GM18519 (cell line): ENCODE measurements around the gene SLC12A7.

Source experiments
- ATAC-seq: cut with Tn5 transposase; IDR thresholded peaks from one replicate; pipeline ENCODE4 v1.9.1; 2021; ENCODE audit warnings: mild to moderate bottlenecking, moderate library complexity; ENCODE audit not compliant: unreplicated experiment, low FRiP score

SLC12A7 gene

DNA sequence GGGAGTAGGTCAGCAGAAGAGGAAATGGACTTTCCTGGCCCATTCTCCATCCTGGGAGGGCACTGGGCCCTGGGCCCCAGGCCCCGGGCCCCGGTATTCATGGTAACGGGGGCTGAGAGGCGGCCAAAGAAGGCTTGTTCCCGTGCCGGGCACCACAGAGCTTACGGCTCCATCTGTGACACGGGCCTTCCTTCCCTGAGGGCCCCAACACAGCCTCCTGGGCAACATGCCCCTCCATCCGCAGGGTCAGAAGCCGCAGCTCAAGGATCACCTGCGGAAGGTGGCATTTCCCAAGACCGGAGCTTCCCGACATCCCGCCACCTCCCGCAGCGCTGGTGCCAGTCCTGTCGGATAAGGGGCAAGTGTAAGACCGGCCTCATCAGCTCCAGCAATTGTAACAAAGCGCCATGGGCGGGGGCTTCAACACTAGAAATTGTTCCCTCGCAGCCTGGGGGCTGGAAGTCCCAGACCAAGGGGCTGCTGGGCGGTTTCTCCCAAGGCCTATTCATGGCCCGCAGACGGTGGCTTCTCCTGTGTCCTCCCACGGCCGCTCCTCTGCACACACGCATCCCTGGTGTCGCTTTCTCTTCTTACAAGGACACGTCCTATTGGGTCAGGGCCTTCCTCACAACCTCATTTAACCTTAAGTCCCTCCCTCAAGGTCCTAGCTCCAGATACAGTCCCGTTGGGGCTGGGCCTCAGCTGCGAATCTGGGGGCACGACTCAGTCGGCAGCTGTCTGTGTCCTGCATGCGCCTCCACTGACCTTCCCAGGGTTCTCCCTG is 31.2 kb upstream of the SLC12A7 start:
- no peak for ATAC-seq

DNA sequence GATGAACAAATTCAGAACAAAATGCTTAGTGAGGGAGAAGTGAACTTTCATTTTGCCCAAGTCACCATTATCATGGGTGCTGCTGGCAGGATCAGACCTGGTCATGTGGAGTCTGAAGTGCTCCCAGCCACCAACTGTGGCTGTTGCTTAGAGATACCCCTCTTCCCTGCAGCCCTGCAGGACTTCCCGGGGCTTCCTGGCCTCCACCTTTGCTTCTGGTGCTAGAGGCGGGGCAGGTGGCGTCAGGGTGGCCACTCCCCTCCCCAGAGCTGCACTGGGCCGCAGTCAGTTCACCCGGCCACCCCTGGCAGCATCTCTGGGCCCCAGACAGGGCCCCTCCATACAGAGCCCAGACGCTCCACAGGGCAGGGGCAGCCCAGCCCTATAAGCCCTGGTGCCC is 30.0 kb upstream of the SLC12A7 start:
- no peak for ATAC-seq

DNA sequence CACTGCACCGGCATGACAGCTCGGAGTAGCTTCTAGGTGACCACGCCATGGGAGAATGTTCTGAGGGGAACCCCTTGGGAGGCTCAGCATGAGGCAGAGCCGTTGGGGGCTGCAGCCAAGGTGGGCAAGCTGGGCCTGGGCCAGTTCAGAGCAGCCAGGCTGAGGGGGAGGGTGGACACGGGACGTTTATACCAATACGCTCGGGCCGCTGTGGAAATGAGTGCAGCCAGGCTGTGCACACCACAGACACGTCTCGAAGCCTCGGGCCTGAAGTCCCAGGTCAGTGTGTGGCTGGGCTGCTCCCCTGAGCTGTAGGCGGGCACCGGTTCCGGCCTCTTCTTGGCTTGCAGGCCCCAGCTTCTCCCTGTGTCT is 28.9 kb upstream of the SLC12A7 start:
- no peak for ATAC-seq

DNA sequence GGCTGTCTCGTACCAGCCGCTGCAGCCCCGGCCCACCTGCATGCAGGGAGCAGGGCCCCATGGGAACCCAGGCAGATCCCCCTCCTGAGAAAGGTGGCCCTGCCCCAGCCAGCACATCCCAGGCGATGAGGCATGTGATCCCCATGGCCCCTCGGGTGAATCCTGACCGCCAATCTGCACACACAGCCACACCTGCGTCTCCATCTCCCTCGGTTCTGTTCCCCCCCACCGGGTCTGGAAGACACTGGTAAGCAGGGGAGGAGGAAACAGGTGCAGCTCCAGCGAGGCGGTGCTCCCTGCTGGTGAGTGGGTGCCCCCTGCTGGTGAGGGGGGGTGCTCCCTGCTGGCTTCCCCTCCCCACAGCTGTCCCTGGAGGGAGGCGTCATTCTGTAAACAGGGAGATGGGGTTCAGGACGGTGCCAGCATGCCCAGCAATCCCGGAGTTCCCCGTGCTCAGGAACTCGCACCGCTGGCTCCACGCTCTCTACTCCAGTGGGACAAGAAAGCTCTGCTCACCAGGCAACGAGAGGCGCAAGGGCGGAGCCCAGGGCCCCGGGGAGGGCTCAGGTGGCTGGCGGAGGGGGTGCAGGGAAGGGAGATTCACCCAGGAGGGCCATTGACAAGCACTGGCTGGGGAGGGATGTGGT is 28.4 kb upstream of the SLC12A7 start:
- no peak for ATAC-seq

DNA sequence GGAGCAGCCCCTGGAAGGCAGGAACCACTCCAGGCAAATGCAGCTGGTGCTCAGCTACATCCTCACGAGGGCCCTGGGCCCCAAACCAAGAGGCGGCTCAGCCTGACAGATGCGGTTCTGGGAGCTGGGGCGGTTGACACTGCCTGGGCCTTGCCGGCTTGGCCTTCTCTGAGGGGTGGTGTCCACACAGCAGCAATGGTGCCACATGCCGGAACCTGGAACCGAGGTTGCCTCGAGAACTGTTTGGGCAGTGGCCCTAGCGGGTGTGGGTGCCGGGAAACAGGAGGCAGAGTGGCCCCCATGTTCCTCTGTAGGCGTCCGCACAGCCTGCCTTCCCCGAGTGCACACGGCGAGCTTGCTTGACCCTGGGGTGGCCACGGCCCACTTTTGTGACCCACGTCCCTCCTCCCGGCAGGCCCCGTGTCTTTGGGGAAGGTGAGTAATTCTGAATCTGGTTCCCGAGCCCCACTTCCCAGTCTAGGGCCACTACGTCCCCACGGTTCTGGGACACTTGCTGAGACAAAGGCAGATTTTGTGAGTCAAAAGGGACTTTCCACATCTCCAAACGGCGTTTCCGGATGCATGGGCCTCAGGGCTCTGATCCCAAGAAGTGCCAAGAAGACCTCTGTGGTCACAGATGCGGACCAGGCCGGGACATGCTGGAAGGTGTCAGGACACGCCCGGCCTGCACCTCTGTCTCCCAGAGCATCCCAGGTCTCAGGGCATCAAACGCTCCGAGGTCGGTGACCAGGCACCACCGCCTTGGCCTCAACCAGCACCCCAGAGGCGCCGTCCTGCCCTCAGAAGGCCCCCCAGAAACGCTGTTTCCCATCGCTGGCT is 27.7 kb upstream of the SLC12A7 start:
- no peak for ATAC-seq

DNA sequence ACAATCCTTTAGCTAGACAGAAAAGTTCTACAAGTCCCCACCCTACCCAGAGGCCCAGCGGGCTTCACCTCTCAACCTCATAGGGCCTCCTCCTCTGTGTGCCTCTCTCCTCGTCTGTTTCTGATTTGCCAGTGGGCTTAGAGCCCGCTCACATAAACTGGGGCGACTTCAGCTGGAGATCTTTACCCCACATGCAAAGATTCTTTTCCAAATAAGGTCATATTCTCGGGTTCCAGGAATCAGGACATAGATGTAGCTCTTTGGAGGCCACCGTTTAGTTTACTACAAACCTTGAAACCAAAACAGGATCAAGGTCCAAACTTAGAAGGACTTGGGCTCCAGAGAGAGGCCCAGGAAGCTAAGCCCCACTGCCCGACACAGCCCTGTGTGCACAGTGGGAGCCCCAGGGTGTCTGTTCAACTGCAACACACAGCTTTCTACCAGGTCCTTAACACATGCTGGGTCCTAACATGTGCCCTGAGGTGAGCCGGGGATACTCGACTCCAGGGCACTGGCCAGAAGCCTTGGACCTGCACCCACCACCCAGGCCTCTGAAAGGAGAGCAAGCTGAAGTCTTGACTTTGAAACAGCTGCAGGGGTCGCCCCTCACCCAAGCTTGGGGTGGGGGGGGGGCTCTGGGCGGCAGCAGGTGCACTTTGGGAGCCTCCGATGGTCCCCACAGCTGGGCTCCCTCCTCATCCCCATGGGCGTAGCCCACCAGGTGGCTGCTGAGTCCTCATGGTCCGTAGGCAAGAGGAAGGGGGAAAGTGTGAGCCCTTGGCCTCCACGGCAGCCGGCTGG is 26.8 kb upstream of the SLC12A7 start:
- ATAC-seq: no peak

DNA sequence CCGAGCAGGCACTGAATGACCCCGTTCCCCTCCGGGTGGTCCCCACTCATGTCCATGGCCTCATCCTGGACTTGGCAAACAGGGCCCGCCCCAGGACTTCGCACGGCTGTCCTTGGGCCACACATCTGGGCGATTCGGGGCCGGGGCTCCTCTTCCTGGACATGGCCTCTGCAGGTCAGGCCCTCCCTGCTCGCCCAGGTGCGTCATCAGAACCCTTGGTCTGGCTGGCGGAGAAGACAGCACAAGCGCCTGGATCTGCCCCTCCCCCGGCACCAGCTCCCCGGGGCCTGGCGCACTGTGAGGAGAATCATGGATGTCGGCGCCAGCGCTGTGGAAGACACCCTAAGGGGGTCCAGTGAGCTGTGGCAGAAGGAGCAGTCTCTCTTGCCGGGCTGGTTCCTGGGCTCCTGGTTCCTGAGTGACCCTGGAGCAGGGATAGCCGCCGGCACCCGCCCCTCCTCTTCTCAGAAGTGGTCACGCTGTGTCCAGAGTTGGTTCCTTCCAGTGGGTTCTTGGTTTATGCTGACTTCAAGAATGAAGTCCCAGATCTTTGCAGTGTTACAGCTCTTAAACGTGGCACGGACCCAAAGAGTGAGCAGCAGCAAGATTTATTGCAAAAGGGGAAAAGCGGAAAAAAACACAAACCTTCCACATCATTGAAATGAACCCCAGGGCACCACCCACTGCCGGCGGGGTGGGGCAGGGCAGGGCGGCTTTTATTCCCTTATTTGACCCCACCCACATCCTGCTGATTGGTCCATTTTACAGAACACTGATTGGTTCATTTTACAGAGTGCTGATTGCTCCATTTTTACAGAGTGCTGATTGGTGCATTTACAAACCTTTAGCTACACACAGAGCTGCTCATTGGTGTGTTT is 25.9 kb upstream of the SLC12A7 start:
- ATAC-seq: no peak

DNA sequence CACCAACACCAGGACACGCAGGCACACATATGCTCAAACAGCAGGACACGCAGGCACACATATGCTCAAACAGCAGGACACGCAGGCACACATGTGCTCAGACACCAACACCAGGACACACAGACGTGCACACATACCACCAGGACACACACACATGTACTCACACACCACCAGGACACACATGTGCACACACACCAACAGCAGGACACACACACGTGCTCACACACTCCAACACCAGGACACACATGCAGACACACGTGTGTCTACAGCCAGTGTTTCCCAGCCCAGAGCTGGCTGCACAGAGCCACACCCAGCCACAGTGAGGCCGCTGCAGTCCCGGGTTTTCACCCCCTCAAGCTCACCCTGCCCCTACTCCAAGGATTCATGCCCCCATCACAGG is 25.0 kb upstream of the SLC12A7 start:
- ATAC-seq: no peak

DNA sequence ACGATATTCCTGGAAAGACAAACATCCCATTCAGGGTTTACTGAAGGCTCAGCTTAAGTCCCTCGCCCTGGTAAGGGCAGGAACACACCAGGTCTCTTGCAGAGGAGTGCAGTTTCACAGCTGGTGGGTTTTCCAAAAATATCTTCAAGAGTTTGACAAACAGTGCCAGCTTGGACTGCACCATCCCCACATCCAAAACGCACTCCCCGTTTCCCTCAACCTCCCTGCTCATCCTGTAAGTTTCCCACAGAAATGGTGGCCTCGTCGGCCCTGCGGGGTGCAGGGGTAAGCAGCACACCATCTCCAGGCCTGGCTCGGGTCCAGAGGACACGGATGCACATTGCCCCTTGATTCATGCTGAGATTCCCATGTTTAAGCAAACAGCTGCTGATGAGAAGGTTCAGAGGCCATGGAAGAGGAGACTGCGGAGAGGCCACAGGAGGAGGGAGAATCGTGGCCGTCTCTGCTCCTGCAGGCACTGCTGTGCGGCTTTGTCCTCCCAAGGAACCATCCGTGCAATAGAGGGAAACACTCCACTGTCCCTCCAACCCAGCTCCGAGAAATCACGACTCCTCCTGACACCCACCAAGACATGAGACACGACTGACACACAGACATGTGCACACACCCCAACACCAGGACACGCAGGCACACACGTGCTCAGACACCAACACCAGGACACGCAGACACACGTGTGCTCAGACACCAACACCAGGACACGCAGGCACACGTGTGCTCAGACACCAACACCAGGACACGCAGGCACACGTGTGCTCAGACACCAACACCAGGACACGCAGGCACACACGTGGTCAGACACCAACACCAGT is 24.0 kb upstream of the SLC12A7 start:
- ATAC-seq: no peak

DNA sequence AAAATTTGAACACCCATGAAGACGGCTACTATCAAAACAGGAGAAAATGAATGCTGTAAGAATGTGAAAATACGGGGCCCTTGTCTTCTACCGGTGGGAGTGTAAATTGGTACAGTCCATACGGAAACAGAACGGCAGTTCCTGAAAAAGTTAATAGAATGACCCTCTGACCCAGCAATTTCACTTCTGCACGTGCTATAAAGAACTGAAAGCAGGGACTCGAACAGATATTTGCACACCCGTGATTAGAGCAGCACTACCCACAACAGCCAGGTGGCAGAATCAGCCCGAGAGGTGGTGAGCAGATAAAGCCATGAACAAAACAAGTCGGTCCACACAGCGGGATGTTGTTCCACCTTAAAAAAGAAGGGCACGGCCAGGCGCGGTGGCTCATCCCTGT is 22.6 kb upstream of the SLC12A7 start:
- ATAC-seq: peak; percentile 63

DNA sequence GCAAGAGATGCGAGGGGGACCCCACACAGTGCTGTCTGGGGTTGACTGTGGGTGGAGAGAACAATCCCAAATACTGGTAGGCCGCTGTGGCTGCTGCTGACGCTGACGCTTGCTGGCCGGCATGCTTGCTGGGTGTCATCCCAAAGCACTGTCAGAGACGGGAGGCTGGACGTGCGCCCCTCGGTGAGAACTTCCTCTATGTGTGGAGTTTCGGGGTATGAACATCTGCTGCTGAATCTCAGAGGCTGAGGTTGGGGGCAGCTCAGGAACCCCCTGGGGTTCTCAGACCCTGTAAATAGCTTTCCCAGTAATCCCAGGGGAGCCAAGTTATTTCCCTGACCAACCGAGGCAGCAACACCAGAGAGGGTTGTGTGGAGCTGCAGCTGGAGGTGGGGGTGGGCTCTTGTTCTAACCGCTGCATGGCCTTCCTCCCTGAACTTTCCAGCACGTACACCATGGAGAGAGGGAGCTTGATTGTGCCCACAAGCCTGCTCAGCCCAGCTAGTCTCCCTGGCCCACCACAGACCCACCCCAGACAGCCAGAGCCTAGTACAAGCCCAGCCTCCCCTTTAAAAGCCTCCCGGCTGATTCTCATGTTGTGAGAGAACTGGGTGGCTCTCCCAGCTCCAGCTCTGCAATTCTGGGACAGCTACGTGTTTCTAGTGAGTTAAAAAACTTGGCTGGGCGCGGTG is 21.8 kb upstream of the SLC12A7 start:
- ATAC-seq: no peak

DNA sequence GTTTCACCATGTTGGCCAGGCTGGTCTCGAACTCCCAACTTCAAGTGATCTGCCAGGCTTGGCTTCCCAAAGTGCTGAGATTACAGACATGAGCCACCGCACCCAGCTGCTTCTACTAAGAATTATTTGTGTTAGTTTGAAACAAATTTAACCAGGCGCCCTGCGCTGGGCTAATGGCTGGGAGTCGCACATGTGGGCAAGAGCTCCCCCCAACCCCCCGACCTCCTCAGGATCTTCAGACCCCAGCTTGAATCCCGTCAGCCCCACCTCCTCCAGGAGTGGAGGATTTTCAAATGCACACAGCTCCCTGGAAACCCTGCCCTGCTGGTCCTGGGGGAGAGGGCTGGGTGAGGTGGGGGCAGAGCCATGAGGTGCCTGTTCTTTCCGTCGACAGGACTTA is 21.2 kb upstream of the SLC12A7 start:
- no peak for ATAC-seq

DNA sequence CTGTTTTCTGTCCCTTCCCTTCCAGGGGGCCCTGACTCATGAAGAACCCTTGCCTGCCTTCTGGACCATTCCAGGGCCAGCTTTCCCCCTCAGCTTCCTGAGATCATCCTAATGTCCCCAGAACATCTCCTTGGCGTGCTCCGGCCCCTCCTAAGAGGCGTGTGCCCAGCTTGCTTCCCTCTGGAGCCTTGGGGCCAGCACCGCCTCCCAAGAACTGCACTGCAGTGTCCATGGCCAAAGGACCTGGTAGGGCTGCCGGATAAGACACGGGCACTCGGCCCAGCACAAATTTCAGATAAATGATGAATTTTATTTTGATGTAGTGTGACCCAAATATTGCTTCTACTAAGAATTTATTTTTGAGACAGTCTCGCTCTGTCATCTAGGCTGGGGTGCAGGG is 20.7 kb upstream of the SLC12A7 start:
- ATAC-seq: no peak

DNA sequence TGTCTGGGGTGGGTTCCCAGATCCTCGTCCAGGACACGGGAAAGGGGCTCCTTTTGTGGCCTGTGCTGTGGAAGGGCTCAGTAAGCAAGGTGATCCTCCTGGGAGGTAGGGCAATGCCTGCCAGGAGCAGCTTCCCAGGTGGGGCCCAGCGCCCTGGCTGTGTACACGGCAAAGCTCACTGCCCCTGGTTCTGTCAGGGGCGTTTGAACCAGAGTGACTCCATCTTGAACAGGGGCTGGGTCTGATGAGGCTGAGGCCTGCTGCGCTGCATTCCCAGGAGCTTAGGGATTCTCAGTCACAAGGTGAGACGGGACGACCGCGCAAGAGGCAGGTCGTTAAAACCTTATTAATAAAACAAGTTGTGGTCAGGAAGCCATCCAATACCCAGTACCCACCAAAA is 19.9 kb upstream of the SLC12A7 start:
- ATAC-seq: no peak

DNA sequence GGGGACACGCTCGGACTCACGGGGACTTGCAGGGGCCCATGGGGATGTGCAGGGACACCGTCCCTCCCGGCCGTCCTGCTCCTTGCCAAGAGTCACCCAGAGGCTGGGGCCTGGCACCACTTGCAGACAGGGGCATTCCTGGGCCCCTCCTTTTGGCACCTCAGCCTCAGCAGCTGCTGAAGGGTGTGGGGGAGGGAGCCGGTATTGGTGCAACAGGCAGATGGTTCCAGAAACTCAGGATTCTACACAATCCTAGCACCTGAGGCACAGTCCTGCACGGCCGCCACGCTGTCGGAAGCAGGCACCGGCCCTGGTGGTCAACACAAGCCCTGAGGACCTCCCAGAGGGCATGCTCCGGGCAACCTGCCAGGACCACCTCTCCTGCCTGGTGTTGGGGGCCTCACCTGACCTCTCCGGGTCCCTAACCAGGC is 19.3 kb upstream of the SLC12A7 start:
- ATAC-seq: no peak

DNA sequence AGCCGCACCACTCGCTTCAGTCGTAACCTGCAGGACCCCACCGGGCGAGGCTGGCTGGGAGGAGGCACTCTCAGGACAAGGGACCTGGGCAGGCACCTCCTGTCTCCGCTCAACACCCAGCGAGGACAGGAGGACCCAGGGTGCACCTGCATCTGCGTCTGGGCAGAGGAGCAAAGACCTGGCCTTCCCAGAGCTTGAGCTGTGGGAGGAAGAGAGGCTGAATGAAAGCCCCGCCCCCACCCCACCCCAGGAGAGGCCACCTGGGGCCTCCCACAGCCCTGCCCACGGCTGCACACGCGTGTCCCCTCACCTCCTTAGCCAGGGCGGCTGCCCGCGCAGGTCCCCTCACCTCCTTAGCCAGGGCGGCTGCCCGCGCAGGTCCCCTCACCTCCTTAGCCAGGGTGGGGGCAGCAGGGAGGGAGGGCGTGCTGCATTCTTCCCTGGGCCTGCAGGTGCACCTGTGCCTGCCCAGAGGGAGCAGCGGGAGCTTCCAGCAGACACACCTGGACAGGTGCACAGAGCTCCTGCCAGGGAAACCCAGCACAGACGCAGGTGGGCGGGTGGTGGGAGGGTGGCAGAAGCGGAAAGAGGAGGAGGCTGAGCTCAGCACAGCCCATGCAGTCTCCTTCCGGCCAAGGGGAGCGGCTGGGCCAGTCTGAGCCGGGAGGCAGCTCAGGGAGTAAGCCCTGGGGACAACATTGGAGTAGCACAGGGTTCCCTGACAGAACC is 18.5 kb upstream of the SLC12A7 start:
- no peak for ATAC-seq

DNA sequence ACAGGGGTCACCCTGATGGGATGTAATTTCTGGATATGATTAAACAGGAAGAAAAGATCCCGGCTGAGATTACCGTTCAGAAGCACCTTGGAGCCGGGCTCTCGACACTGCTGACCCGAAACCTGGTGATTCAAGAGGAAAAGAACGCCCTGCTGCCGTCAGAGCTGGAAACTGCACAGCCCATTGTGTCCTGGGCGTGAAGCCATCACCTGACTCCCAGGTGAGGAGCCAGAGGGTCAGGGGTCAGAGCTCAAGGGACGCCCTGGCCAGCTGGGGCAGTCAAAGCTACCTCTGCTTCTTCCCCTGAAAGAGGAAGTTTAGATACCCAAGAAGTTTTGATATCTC is 17.8 kb upstream of the SLC12A7 start:
- no peak for ATAC-seq
